NCI-H2107 treated with DMSO at 0.1 percent for 48 hours (cell line): ENCODE results near the gene PRAMEF9.
"Not testable (repeated sequence)": the region's sequence is repeated elsewhere in the genome, so short reads cannot be mapped to it uniquely, and the experiment has no call there.

Source experiments
- DNase-seq: peaks from one replicate; lab custom pipeline; 2025; ENCODE audit not compliant: unreplicated experiment; lab: John Stamatoyannopoulos, UW

PRAMEF9 gene

DNA sequence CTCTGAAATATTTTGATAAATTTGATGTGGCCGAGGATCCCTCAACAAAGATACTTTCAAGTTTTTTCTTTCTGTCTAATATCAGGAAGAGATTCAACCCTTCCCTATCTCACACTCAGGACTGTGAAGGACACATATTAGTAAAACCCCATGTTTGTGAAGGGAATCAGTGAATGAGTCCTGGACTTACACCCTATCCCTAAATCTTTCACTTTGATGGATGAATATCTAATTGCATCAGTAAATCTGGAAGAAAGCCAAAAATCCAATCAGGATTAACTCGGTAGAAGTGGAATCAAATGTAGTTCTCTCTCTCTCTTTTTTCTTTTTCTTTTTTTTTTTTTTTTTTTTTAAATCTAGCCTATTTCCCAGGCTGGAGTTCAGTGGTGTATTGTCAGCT, at the start of gene PRAMEF9:
TSS of gene PRAMEF9 (plus strand) at position 301 of the 400 bp plus-strand sequence. CDS start 3,433 bp downstream, outside the sequence.
- DNase-seq, result not testable (repeated sequence)

DNA sequence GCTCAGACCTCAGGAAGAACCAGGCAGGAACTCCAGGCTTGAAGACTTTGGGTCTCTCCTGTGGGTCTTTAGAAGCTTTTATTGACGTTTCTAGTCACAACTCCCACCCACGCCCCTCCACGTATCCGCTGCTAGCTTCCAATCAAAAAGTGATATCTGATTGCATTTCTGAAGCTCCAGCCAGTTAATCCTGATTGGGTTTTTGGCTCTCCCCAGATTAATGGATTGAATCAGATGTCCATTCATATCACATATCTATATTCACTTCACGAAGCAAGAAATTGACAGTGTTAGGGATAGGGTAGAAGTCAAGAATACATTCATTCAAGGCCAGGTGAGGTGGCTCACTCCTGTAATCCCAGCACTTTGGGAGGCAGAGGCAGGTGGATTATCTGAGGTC, 15.7 kb upstream of the PRAMEF9 start, which contains the start of gene PRAMEF26:
TSS of gene PRAMEF26 (minus strand) at position 101 of the 400 bp plus-strand sequence. CDS start 2,914 bp downstream, outside the sequence.
- DNase-seq, result not testable (repeated sequence)

DNA sequence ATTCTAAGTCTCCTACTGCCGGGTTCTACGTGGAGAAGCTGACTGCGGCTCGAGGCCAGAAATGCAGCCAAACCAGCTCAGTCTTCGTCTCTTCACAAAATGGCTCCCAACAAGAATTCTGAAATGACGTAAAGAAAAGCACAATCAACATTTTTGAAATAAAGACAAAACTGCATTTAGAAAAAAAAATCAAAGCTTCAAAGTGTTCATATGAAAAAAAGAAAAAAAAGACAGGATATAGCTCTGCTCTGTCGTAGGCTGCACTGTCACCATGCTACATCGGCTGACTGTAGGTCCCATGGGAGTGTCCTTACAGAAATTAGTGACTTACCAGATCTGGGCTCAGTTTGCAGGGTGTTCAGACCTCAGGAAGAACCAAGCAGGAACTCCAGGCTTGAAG, 6.1 kb upstream of the PRAMEF9 start, which contains the start of gene HNRNPCL4:
TSS of gene HNRNPCL4 (minus strand) at position 101 of the 400 bp plus-strand sequence. CDS start 164 bp downstream, outside the sequence.
- DNase-seq, result not testable (repeated sequence)

DNA sequence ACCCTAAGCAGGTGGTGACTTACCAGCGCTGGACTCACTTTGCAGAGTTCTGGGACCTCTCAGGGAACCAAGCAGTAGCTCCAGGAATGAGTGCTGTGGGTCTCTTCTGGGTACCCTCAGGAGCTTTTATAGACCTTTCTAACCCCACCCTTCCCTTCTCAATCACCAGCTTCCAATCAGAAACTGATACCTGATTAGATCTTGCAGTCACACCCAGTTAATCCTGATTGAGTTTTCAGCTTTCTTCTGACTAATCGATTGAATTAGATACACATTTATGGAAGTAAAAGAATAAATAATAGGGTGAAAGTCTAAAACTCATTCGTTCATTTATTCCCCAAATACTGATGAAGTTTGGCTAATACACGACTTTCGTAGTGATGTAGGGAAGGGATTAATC, 29.7 kb downstream of the PRAMEF9 start, which contains the start of gene PRAMEF13:
TSS of gene PRAMEF13 (minus strand) at position 101 of the 400 bp plus-strand sequence. CDS start 1,820 bp downstream, outside the sequence.
- not testable (repeated sequence) for DNase-seq

DNA sequence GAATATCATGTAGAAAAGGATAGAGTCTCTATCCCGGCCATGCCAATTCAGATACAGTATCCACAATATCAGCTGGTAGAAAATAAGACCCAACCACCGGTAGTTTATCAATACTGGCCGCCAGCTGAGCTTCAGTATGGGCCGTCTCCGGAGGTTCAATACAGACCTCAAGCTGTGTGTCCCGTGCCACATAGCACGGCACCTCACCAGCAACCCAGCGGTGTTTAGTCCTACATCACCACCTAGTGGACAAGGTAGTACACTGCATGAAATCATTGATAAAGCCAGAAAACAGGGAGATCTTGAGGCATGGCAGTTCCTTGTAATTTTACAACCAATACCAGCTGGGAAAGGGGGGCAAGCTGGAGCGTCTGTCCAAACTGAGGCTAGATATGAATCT, 37.1 kb downstream of the PRAMEF9 start:
- not testable (repeated sequence) for DNase-seq

DNA sequence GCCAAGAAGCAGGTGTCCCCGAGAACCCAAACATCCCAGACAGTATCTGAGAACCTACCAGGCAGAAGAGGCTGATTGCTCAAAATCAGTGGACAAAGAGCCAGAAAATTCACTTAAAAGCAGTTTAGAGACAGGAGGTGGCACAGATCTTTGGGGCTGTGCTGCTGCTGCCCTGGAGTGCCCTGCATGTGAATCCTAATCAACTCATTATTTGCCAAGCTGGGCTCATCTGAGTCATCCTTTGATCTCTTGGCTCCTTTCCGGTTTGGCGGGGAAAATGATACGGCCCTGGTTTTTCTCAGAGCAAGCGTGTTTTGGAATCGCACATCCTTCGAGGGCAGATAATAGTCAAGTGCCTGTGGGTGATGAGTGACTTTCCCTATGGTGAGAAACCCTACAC, 45.0 kb downstream of the PRAMEF9 start:
- not testable (repeated sequence) for DNase-seq

DNA sequence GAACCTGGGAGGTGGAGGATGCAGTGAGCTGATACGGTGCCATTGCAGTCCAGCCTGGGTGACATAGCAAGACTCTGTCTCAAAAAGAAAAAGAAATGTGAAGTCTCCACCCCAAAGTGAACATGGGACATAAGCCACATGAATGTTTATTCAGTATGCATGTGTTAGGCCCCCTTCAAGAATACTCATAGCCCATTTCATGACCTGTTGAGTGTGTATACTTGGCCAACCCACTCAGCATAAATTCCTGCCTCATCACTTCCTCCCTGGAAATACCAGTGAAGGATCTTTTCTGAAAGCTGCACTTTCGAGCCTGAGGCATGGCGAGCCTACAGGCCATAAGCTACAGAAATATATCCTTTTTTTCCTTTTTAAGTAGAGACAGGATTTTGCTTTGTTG, 47.6 kb downstream of the PRAMEF9 start:
- DNase-seq, result not testable (repeated sequence)

DNA sequence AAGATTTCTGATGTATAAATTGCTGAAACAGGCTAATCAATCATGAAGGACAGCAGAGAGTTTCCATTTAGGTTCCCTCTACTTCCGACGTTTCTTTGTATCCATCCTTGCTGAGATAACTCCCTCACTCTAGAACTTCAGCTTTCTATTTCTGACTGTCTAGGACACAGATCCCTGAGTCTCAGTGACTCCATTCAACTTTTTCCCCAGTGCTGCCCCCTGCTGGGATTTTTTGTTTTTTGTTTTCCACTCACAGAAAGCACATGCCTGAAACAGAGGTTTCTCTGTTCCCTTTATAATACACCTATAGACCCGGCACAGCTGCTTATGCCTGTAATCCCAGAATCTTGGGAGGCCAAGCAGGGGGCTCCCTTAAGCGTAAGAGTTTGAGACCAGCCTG, 51.1 kb downstream of the PRAMEF9 start:
- DNase-seq, result not testable (repeated sequence)

DNA sequence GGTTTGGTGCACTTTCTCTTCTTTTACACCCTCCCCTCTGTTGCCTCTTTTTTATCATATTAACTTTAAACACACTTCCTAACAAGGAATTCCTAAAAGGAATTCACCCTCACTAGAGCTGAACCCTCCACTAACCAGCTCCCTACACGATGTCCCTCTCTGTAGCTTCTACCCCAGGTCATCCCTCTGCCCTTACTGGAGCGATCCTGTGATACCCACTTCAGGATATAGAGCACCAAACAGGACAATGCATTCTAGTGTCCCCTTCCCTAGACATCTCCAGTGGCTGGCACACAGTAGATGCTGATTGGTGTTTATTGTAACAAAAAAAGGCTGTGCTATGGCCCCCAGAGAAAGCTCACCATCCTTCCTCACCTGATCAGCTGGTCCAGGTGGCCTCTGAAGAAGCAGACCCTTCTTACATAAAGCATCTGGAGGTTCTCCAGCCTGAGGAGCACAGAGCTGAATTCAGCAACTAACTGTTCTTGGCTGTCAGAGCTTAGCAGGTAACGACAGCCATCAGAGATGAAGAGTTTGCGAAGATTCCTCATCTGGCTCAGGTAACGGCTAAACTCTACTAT, 52.9 kb downstream of the PRAMEF9 start:
- no peak for DNase-seq

DNA sequence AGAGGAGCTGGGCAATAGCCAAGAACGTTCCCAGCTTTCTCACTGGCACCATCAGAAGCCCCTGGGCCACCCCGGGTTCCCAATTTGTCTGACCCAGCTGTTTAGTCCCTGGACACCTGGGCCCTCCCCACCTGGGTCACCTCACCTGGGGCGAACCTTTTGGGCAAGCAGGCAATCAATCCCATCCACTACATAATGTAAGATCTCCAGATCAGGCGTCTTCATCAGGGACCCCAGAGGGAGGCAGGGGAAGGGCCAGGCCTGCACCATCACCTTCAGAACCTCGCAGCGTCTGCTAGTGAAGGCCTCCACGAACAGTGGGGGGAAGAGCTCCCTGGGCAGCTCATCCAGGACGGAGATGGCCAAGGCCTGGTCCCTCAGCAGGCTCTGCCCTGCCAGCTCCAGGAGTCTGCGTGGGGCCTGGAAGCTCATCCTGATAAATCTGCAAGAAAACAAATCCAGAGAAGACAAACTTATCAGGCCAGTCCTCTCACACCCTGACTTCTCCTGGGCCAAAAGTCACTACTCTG, 54.1 kb downstream of the PRAMEF9 start, which contains the start of gene PRAMEF18:
TSS of gene PRAMEF18 (minus strand) at position 480 of the 530 bp plus-strand sequence. CDS start at position 432, 48 bp downstream.
- DNase-seq, result not testable (repeated sequence)

DNA sequence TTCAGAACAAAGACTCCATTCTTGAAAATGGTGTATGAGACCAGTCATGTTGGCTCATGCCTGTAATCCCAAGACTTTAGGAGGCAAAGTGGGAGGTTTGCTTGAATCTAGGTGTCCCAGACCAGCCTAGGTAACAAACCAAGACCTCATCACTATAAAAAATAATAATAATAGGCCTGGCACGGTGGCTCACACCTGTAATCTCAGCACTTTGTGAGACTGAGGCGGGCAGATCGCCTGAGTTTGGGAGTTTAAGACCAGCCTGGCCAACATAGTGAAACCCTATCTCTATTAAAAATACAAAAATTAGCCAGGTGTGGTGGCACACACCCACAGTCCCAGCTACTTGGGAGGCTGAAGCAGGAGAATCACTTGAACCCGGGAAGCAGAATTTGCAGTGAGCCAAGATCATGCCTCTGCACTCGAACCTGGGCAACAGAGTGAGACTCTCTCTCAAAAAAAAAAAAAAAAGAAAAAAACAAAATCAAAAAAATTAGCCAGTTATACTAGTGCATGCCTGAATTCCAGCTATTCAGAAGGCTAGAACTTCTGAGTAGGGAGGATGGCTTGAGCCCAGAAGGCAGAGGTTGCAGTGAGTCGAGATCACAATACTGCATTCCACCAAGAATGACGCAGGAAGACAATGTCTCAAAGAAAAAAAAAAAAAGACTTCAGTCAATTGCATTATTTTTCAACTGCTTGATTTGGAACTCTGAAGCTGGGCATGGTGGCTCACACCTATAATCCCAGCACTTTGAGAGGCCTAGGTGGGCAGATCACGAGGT, 55.8 kb downstream of the PRAMEF9 start:
- DNase-seq, result not testable (repeated sequence)

DNA sequence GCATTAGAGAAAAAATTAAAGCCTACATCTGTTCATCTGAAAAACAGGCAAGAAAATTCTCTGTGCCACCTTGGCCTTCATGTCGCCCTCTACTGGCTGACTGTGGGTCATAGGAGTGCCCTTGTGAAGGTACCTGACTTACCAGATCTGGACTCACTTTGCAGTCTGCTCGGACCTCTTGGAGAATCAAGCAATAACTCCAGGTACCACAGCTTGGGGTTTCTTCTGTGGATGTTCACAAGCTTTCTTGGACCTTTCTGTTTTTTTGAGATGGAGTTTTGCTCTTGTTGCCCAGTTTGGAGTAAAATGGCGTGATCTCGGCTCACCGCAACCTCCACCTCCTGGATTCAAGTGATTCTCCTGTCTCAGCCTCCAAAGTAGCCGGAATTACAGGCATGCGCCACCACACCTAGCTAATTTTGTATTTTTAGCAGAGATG, 56.7 kb downstream of the PRAMEF9 start:
- no peak for DNase-seq
